ENCODE results near the gene ADARB1. TPM values are rescaled to one million over a fixed set of nuclear protein-coding genes. Genes with fewer than 3 reads are reported as not detected.

The ADARB1 gene
- total and polyA plus RNA-seq, 2 donors (not counting 1 experiment from before 2014, with no cell fraction given), result 17.1 to 33.3 TPM

DNA sequence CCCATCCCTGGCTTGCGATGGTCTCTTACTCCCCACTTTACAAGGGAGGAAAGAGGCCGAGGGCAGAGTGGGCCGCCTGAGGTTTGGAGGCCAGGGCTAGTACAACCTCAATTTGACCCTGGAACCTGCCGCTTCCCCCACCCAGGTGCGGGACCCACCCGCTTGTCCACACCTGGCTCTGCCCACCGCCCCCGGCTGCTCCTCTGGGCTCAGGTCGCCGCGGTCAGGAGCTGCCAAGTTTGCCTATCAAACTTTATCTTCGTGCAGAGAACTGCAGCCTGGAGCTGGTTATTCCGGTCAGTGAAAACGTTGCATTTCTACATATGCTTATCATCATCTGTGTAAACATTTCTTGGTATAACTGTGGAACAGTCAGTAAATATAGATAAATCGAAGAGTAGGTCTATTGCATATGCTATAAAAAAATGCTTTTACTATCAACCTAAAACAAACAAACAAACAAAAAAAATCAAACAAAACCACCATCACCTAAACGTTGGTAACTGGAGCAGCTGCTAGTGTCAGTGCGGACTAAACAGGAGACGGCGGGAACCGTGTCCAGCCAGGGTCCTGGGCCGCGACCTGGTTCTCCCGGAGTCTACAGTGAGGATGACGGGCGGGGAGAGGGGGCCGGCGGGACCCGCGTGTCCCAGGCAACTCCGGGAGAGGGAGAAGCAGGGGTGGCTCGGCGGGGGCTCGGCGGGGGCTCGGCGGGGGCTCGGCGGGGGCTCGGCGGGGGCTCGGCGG is 906 bp upstream of the ADARB1 start:
- Histone ChIP-seq H3K79me2 (ENCODE audit: control insufficient read depth, insufficient read depth, low read length) (peaks cover 37% of the 10 kb centered on the region), H3K9ac (ENCODE audit: low read length) (peak overlapping the region; percentile 77), H3K4me3 (ENCODE audit: control extremely low read depth in 1 of 5, extremely low read depth in 1 of 5, insufficient read depth in 1 of 5, low read depth in 2 of 5, low read length in 4 of 5) (peak overlapping the region; percentile 50 to 75 (median 66)), H3K36me3 (replicated peaks in 1 of 2; ENCODE audit: control extremely low read depth in 1 of 2, control insufficient read depth in 1 of 2, extremely low read depth in 1 of 2, insufficient read depth in 2 of 2, low read length in 1 of 2) (no peaks in the 10 kb centered on the region), H2AFZ (ENCODE audit: insufficient read depth, low read depth, low read length, poor library complexity, severe bottlenecking) (peak overlapping the region; percentile 77), H3K9me3 (ENCODE audit: control extremely low read depth in 1 of 3, control insufficient read depth in 2 of 3, insufficient read depth in 1 of 3, low read length in 2 of 3) (no peaks in the 10 kb centered on the region), H3K4me1 (ENCODE audit: control insufficient read depth in 2 of 2, insufficient read depth in 2 of 2, low read length in 2 of 2) (peaks cover 30 to 36% of the 10 kb centered on the region in 2 donors), H3K27ac (ENCODE audit: low read length in 2 of 2) (no peak overlapping the region), H4K20me1 (ENCODE audit: control insufficient read depth, insufficient read depth, low read length, poor library complexity, severe bottlenecking) (peaks cover 34% of the 10 kb centered on the region), H3K27me3 (replicated peaks in 1 of 4; ENCODE audit: control extremely low read depth in 1 of 4, control insufficient read depth in 3 of 4, insufficient read depth in 4 of 4, low read length in 3 of 4) (no peaks in the 10 kb centered on the region), H3K4me2 (replicated peaks; ENCODE audit: low read depth, low read length, poor library complexity, severe bottlenecking) (peak overlapping the region; percentile 77)
- H3K4me1 Mint-ChIP-seq, result peaks cover 31% of the 10 kb centered on the region
- WGBS (ENCODE audit: insufficient coverage), result 35% methylated on average over 25 of the region's 42 CpGs
- intact Hi-C loops (cut with micrococcal nuclease), result loop anchor here (1.0 to 10.0 kb wide), 4 partner anchors 37 to 469 kb away; partner anchors contain the start of genes SLC19A1 and SUMO3
- no peak for ATAC-seq (ENCODE audit: low read depth)
- H3K9me3 Mint-ChIP-seq (ENCODE audit: insufficient read depth), result no peaks in the 10 kb centered on the region
- CTCF ChIA-PET, result interaction anchor here (1.0 kb wide), 1 partner anchor 65 kb away, joined by 3 read pairs; no protein-coding TSS in a partner anchor
- peak overlapping the region; percentile 84 for H3K27ac Mint-ChIP-seq
- TF ChIP-seq, protein P1, sequence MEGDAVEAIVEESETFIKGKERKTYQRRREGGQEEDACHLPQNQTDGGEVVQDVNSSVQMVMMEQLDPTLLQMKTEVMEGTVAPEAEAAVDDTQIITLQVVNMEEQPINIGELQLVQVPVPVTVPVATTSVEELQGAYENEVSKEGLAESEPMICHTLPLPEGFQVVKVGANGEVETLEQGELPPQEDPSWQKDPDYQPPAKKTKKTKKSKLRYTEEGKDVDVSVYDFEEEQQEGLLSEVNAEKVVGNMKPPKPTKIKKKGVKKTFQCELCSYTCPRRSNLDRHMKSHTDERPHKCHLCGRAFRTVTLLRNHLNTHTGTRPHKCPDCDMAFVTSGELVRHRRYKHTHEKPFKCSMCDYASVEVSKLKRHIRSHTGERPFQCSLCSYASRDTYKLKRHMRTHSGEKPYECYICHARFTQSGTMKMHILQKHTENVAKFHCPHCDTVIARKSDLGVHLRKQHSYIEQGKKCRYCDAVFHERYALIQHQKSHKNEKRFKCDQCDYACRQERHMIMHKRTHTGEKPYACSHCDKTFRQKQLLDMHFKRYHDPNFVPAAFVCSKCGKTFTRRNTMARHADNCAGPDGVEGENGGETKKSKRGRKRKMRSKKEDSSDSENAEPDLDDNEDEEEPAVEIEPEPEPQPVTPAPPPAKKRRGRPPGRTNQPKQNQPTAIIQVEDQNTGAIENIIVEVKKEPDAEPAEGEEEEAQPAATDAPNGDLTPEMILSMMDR (IDR thresholded peaks at IDR 0.05), result no peak
- peak overlapping the region; percentile 90 for H3K4me3 Mint-ChIP-seq
- no peaks in the 10 kb centered on the region for H3K27me3 Mint-ChIP-seq
- peak; percentile 27 for DNase-seq
- POLR2A ChIA-PET, result no interaction called here

Measured in B cell (primary cell).